GM12872 (cell line): ENCODE measurements around the gene NLN.

Experiments
- TF ChIP-seq, protein P1 (sequence below): IDR thresholded peaks from 3 replicates; pipeline ENCODE4 v1.5.1; 2011; ENCODE audit warnings: low read depth, mild to moderate bottlenecking, low read length, moderate library complexity; ENCODE audit not compliant: insufficient read depth

NLN gene

DNA sequence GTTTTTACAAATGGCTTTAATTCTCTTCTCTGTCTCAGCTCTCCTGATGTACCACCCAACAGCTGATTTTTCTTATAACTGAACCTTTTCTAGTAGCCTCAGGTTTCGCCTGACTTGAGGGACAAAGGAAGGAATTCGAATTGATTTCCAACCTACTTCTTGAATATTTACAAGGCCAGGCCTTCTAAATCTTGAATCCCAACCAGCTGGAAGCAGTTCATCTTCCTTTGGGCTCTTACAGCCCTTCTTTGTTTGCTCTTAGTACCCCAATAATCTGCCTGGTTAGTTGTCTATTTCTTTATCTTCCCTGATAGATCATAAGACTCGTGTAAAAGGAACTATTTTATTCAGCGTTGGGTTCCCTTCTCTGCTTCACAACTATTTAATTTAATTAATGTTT lies 95.9 kb downstream of the NLN start:
- TF ChIP-seq, protein P1, sequence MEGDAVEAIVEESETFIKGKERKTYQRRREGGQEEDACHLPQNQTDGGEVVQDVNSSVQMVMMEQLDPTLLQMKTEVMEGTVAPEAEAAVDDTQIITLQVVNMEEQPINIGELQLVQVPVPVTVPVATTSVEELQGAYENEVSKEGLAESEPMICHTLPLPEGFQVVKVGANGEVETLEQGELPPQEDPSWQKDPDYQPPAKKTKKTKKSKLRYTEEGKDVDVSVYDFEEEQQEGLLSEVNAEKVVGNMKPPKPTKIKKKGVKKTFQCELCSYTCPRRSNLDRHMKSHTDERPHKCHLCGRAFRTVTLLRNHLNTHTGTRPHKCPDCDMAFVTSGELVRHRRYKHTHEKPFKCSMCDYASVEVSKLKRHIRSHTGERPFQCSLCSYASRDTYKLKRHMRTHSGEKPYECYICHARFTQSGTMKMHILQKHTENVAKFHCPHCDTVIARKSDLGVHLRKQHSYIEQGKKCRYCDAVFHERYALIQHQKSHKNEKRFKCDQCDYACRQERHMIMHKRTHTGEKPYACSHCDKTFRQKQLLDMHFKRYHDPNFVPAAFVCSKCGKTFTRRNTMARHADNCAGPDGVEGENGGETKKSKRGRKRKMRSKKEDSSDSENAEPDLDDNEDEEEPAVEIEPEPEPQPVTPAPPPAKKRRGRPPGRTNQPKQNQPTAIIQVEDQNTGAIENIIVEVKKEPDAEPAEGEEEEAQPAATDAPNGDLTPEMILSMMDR, result no peak

DNA sequence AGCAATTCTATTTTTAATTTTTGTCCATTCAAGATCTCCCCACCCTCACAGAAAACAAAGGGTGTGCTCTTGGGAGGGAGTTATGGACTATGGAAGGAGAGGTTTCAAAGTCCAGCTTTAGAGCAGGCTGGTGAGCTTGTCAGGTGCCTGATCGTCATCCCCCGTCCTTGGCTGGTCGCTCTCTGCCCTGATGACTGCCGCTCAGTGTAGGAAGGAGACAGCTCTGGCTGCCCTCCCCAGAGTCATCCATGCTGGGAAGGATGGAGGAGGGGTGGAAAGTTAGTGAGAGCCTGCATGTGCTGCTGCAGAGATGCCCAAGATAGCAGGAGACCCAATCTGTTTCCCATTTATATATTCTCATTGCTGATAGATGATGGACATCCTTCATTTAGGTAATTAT lies 96.6 kb downstream of the NLN start:
- TF ChIP-seq, protein P1, result no peak

DNA sequence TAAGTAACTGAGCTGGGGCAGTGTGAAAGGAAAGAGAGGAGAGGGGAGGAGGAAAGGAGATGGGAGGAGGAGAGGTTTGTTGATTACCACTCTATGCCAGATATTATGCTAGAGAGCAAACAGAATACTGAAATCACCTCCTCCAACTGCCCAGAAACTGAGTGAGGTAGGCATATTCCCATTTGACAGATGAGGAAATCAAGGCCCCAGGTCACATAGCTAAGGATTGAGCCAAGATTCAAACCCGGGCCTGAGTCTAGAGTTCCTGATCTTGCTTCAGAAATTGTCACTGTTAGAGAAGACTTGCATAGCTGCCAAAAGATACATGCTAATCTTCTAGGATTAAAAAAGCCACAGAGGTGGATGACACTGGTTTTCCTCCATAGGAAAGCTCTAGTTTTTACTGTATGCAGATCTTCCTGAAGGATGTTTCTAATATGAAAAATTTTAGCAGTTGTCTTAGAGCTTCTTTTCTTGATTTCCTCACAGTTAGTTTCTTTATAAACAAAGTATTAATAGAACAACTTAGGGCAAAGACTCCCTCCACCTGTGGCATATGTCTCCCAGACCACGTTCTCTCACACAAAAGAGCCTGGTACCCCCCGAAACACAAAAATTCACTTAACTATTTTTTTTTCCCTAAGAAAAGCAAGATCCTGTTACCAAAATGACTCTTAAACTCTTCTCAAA lies 97.4 kb downstream of the NLN start:
- TF ChIP-seq, protein P1, result no peak

DNA sequence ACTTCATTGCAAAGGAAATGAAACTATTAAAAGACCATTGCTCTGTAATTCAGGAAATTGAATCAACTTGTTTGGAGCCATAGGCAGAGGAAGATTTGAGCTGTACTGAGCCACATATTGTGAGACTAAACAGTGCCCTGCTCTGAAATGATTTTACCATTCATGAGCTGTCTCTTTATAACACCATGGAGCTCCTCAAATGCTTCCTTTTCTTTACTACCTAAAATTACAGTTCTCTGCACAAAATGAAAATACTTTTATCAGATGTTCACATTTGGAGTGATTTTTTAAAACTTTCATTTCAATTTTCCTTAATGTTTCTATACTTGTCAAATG lies 97.9 kb downstream of the NLN start:
- TF ChIP-seq, protein P1, result no peak

DNA sequence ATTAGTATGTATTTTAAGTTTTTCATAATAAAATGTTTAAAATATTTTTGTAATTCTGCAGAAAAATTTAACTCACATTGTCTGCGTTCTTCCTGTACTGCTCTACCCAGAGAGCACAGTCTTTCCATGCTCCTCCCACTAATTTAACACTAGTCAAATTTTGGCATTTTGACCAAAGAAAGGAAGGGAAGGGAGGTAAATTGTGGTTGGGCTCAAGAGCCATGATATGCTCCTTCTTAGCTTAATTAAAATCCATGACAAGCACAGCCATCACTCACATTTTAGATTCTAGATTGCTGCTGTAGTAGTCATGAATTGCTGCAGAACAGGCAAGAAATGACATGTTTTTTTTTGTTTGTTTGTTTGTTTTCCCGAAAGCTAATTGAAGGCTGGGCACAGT lies 98.4 kb downstream of the NLN start:
- TF ChIP-seq, protein P1, result no peak

DNA sequence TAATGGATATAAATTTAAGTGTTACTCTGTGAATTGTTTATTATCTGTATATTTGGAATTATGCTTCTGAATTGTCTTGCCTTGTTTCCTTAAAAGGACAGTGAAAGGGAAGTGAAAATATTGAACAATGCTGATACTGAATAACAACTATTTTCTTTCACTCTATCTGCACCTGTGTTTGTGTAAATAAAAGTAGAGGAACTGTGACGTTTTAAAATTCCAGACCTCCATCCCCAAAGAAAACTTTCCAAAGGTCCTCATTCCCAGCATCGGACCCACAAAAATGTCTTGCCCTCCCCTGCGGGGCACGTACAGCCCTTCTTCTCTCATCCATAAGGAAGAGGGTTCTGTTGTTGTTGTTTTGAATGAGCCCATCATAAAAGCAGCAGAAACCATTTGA lies 100.0 kb downstream of the NLN start:
- TF ChIP-seq, protein P1, result no peak

DNA sequence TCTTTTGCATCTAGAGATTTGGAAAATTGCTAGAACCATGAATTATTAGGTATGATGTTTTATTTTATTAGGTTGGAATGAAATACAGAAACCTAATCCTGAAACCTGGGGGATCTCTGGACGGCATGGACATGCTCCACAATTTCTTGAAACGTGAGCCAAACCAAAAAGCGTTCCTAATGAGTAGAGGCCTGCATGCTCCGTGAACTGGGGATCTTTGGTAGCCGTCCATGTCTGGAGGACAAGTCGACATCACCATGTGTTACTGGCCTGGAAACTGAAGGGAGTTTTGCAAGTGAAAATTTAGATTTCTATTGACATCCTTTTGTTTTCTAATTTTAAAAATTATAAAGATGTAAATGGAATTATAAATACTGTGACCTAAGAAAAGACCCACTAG lies 100.7 kb downstream of the NLN start:
- TF ChIP-seq, protein P1, result no peak

DNA sequence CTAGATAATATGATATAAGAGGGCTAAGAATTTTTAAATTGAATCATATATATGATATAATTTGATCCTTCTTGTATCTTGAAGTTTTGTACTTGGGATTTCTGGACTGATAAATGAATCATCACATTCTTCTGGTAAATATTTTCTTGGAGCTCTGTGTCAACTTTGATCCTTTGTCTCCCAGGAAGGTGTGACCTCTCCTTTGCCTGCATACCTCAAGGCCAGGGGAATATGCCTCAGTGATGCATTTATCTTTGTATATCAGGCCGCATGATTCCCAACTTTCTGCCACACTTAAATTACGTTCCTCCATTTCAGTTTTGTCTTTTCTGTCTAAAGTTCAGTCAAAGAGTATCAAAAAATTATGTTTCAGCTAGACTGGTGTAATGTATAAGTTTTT lies 101.2 kb downstream of the NLN start:
- TF ChIP-seq, protein P1, result no peak
